Activated CD8-positive, alpha-beta memory T cell treated with anti-CD3 and anti-CD28 coated beads, Interleukin-2, amount 50 U/mL, for 1 hour (primary cell): ENCODE measurements around the gene CORO2B.
"Not testable (repeated sequence)": the region's sequence is repeated elsewhere in the genome, so short reads cannot be mapped to it uniquely, and the experiment has no call there.

ENCODE experiments used
- DNase-seq: peaks from one replicate; pipeline ENCODE4 v3.0.0-alpha.2; 2020; ENCODE audit errors: extremely low read depth

The CORO2B gene

DNA sequence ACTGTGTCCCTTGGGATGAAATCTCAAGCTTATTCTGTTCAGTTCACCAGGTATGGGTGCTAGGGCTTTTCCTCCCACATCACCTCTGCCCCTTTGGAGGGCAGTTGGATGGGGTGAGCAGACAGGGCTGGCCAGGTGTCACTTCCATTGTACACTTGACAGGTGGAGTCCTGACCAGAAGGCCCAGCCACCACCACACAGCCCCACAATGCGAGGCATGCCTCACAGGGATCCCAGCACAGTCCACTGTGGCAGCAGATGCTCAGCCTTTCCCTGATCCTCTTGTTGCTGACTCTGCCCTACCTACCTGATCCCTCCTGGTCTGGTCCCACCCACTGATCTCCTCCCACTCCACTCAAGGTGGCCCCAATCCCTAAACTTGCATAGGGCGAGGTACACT is 153.7 kb downstream of the CORO2B start:
- DNase-seq: no peak

DNA sequence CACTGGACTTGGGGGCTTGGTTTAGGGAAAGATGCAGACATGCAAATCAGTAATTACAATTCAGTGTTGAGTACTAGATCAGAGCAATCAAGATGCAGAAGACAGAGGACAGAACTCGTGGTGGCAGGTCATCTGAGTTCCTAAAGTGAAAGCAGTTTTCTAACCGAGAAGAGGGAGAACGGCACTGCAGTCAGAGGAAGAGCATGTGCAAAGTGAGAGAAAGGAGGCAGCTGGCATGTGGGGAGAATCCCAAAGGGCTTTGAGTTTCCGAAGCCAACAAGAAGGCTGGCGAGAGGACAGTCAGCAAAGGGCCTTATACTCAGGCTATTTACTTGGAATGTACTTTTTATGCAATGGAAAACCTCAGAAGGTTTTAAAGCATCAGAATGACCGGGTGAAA is 154.9 kb downstream of the CORO2B start:
- no peak for DNase-seq

DNA sequence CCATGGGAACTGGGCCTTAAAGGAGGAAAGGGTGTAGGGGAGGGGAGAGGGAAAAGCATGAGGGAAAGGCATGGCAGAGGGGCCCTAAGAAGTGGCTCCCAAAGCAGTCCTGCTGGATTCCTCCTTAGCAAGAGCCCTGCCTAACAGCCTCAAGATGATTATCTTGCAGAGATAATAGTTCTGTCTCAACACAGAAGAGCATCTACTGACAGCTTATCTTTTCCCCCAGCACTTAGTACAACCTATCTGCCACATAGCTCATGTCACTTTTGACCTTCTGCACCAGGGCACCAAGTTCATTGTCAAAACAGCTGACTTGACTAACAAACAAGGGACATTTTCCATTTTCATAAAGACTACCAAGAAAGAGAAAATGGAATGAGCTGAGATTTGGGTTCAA is 155.6 kb downstream of the CORO2B start:
- no peak for DNase-seq

DNA sequence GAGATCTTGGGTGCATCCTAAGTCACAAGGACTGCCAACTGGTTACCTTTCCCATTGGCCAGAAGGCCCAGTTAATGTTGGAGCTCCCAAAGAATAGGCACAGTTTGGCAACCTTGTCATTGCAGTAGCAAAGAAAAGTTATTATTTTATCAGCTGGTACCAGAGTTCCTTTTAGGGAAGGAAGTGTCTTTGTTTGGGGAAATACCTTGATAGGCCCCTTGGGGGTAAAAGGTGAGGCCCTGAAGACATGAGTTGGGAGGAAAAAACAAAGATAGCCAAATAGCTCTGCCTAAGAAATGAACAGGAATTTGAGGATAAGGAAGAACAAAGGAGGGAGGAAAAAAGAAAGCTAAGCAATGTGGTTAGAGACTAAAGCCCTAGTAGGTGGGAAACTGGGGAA is 156.1 kb downstream of the CORO2B start:
- DNase-seq: no peak

DNA sequence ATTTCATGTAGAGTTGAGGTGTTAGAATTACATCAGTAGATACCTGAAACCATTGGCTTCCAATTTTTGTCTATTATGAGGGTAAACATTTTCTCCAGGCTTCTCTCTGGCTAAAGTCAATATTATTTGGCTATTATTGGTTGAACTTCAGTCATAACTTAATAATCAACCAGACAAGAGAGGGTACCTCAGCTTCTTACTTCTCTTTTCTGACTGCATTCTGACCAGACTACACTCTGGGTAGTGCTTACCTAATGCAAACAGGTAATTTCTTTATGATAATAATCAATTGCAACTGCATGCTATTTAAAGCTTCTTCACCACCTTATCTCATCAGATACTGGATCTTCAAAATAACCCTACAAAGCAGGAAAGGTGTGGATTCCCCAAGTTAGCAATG is 156.8 kb downstream of the CORO2B start:
- no peak for DNase-seq

DNA sequence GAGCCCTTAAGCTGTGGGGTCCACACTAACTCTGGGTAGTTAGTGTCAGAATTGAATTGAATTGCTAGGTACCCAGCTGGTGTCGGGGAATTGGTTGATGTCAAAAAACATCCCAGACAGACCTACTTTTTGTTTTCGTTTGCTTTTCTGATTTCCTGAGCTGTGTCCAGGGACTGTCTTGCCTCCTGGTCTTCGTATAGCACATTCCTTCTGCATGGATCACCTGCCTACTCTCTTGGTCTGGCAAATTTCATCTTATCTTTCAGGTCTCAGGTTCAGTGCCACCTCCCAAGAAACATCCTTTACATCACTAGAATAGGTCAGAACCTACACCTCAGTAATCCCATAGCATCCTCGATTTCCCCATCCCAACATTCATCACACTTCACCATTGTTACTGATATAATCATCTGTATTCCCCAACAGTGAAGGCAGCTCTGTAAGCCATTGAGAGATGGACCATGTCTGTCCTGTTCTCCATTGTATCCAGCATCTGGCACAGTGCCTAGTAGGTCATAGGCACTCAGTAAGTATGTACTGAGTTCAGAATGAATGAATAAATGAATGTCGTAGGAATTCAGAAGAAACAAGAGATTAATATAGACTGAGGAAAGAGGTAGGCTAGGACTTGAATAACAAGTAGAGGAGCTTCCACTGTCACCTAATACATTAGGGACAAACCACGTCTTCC is 160.7 kb downstream of the CORO2B start:
- no peak for DNase-seq

DNA sequence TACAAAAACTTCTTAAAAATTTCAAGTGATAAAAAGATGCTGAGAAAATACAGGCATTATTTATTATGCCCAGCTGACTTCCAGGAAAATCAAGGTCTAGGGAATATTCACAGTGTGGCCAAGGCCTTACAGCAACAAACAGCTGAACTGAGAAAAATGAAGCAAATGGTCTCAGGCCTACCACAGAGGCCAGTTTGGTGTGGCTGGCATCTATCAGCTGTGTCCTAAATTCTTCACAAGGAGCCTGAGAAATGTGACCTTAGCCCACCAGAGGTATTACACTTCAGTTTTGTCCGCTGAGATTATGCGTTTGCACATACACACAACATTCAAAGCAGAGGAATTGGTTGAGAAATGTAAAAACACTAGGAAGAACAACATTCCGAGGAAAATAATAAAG is 164.5 kb downstream of the CORO2B start:
- DNase-seq: no peak

DNA sequence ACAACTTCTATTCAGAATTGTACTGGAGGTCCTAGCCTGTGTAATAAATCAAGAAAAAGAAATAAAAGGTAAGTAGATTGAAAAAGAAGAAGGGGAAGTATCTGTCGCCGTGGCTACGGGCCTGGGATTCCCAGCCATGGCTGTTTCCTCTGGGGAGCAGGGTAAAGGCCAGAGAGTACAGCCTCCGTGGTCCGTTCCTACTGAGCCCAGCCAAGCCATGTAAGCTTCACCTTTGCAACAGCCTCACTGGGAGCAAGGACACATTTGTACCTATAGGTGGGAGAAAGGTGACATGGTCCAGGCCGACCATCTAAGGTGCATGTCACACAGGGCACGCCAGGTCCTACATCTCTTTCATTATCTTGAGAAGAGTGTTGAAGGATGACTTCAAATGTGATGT is 170.6 kb downstream of the CORO2B start:
- no peak for DNase-seq

DNA sequence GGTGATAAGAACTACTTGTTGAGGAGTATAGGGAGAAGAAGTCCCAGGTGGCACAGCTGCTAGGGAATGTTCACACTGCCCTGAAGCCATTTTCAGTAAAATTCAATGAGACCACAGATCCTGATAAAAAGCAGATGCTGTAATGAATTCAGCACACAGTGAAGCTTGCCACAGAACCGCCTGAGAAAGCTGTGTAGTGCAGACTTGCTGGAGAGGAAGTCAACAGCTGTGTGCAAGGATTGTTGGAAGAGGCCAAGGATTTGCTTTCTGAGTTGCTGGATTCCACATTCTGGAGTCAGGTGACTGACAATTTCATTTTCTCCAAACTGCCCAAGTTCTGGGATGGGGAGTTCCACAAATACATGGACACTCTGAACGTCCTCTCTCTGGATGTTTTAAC is 171.0 kb downstream of the CORO2B start:
- no peak for DNase-seq

DNA sequence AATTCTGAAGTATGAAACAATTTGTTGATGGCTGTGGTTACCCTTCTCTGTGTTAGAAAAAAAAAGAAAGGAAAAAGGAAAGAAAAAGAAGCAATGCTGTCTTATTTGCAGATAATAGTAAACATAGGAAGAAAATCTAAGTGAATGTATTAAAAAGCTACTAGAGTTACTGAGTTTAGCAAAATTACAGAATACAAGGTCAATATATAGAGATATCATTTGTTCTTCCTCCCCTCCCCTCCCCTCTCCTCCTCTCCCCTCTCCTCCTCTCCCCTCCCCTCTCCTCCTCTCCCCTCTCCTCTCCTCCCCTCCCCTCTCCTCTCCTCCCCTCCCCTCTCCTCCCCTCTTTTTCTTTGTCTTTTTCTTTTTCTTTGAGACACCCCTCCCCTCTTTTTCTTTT is 172.8 kb downstream of the CORO2B start:
- DNase-seq: no peak

DNA sequence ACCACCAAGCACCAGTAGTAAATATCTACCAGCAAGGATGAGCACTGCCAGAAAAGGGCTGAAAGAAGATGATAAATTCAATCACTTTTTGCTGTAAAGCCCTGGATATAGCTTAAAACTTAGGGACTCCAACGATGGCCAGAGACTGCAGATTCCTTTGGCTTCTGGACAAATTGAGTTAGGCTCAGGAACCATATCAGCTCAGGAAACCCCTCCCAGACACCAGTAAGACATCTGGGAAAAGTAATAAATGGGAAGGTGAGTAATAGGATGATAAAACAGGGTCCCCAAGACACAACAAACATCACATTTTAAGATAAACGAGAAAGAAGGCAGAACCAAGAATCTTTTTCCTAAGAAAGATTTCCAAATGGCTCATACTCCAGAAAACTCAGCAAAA is 176.9 kb downstream of the CORO2B start:
- no peak for DNase-seq

DNA sequence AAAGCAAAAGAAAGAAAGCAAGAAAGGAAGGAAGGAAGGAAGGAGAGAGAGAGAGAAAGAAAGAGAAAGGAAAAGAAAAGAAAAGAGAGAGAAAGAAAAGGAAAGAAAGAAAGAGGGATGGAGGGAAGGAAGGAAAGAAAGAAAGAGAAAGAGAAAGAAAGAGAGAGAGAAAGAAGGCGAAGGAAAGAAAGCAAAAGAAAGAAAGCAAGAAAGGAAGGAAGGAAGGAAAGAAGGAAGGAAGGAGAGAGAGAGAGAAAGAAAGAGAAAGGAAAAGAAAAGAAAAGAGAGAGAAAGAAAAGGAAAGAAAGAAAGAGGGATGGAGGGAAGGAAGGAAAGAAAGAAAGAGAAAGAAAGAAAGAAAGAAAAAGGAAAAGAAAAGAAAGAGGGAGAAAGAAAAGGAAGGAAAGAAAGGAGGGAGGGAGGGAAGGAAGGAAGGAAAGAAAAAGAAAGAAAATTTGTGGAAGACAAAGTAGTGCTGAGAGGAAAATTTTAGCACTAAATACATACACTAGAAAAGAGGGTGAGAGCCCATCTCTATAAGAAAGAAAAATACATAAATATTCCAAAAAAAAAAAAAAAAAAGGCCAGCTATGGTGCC is 181.3 kb downstream of the CORO2B start:
- not testable (repeated sequence) for DNase-seq

DNA sequence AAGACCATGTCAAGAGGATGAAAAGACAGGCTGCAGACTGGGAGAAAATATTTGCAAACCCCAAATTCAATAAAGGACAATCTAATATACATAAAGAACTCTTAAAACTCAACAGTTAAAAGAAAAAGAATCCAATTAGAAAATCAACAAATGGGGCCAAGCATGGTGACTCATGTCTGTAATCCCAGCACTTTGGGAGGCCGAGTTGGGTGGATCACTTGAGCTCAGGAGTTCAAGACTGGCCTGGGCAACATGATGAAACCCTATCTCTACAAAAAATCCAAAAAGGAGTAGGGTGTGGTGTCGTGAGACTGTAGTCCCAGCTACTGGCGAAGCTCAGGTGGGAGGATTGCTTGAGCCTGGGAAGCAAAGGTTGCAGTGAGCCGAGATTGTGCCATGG is 184.3 kb downstream of the CORO2B start:
- no peak for DNase-seq

DNA sequence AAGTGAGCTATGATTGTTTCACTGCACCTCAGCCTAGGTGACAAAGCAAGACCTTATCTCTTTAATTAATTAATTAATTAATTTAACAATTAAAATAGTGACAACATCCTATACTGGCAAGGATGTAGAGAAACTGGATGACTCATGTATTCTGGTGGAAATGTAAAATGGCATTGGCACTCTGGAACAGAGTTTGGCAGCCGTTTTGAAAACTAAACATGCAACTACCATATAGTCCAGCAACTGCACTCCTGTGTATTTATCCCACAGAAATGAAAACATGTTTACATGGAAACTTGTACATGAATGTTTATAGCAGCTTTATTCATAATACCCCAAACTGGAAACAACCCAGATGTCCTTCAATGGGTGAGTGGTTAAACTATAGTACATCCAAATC is 185.3 kb downstream of the CORO2B start:
- DNase-seq: no peak

DNA sequence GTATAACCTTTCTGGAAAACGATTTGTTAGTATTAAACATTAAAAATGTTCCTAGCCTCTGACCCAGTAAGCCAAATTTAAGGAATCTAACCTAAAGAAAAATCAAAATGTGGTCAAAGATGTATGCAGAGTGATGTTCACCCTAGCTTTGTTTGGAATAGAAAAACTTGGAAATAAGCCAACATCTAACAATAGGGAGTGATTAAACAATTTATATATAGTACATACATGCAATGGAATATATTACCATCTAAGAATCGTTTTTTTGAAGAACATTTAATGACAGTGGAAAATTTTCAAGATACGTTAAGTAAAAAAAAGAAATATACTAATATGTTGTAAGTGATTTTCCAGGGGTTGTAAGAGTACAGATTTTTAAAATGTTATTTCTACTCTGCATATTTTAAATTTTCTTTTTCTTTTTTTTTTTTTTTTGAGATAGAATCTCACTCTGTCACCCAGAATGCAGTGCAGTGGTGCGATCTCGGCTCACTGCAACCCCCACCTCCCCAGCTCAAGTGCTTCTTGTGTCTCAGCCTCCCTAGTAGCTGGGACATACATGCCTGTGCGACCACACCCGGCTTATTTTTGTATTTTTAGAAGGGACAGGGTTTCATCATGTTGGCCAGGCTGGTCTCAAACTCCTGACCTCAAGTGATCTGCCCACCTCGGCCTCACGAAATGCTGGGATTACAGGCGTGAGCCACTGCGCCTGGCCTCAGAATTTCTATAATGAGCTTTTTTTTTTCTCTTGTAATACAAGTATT is 187.0 kb downstream of the CORO2B start:
- DNase-seq: no peak

DNA sequence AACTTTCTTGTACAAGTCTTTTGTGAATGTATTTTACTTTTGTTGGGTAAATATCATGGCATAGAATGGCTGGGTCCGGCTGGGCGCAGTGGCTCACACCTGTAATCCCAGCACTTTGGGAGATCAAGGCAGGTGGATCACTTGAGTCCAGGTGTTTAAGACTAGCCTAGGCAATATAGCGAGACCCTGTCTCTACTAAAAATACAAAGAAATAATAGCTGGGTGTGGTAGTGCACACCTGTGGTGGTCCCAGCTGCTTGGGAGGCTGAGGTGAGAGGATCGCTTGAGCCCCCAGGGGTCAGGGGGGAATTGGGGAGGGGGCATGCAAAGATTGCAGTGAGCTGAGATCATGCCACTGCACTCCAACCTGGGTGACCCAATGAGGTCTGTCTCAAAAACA is 189.0 kb downstream of the CORO2B start:
- DNase-seq: no peak

DNA sequence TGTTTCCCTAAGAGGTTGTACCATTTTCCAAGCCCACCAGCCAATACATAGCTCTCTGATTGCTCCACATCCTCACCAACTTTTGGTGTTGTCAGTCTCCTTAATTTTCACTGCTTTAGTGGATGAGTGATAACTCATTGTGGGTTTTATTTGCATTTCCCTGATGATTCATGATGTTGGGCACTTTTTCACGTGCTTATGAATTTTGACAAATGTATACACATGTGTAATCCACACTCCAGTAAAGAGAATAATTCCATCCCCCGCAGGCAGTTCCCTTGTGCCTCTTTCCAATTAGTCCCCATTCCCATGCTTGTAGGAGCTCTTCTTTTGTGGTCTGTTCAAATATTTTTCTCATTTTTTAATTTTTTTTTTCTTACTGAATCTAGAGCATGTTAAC is 189.5 kb downstream of the CORO2B start:
- no peak for DNase-seq

DNA sequence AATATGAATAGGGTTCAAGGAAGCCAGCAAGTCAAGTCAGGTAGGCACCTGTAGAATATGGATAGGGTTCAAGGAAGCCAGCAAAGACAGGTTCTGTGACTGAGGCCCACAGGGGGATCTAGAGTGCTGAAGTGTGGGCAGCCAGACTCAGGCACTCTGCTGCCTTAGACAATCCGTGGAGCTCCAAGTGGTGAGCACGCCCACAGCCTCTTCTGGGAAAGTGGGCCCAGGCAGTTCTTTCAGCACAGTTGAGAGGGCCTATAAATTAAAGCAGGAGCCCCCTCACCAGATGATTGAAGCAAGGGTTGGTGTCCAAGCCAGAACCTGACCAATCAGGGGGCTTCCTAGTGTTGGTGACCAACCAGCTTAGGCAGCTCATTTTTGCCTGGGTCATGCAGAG is 190.9 kb downstream of the CORO2B start:
- no peak for DNase-seq

DNA sequence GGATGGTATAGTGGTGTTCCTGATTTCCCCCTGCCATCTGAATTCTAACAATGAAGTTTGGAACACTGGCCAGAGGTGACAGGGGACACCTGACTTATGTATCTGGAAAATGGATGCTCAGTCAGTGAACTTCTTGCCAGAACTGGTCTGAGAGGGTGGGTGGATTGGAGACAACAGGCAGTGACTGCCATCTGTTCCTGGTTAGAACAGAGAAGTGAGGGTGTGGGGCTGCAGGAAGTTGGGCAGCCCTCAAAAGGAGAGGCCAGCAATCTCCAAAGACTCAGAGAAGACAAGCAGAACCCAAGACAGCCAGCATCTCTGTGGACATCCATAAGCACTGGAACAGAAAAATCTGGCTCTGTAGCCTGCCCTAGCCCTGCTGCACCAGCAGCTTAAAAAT is 191.4 kb downstream of the CORO2B start:
- DNase-seq: no peak

DNA sequence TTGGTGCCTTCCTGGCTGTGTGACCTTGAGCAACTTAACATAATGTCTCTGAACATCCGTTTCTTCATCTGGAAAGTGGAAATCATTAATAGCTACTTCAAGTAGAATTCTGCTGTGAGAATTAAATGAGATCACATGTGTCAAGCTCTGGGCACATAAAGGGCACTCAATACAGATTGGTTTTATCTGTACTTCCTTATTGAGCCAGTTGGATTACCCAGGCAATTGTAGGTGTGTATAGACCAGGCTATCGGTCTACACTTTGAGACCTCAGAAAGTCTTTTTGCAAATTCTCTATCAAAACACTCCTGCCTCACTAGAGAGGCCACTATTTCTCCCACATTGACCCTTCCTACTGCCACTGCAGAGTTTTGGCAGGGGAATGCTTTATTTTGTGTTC is 194.2 kb downstream of the CORO2B start:
- no peak for DNase-seq

DNA sequence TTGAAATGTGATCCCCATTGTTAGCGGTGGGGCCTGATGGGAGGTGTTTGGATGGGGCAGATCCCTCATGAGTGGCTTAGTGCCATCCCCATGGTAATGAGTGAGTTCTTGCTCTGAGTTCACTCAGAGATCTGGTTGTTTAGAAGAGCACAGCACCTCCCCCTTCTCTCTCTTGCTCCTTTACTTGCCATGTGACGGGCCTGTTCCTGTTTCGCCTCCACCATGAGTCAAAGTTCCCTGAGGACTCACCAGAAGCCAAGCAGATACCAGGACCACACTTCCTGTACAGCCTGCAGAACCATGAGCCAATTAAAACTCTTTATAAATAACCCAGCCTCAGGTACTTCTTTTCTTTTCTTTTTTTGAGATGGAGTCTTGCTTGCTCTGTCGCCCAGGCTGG is 195.3 kb downstream of the CORO2B start:
- no peak for DNase-seq

DNA sequence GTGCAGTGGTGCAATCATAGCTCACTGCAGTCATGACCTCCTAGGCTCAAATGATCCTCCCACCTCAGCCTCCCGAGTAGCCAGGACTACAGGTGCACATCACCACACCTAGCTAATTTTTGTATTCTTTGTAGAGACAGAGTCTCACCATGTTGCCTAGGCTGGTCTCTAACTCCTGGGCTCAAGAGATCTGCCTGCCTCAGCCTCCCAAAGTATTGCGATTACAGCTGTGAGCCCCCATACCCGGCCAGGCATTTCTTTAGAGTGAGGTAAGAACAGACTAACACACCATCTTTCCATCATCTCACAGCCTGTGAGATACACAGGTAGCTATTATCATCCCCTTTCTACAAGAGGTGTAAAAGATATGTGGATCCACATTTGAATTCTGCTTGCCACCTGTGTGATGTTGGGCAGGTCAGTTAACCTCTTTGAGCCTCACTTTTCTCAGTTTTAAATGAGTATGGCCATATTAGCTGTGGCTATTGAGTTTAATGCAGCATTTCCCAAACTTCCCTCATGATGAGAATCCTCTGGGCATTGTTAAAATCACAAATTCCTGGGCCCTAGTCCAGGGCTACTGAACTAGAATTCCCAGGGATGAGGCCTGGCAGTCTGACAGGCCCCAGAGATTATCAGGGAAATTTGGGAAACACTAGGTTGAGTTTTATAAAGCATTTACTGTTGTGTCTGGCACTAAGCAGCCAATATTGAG is 195.9 kb downstream of the CORO2B start:
- DNase-seq: no peak

DNA sequence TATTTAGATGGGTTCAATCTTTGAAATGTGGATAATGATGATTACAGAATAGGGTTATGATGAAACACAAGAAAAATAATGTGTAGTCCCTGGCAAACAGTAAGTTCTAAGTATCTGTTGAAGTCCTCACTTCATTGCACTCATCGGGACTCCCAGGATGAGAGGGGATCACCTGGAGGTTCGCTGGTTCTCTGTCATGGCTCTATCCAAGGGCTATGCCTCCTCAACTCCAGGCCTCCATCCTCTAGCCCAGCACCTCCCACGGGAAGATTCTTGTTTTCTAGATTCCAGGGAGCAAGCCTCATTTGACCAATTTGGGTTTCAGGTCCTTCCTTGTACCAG is 196.4 kb downstream of the CORO2B start:
- no peak for DNase-seq
